DND-41 (cell line): ENCODE data around the gene IDUA.
"Not testable (repeated sequence)": the region's sequence is repeated elsewhere in the genome, so short reads cannot be mapped to it uniquely, and the experiment has no call there.

ENCODE experiments used
- ATAC-seq: fragments of 200-7000 bp; cut with Tn5 transposase; 3 replicates; pipeline ENCODE4 v1.9.1; 2021; ENCODE audit warnings: low read depth; ENCODE audit not compliant: insufficient read depth
- DNase-seq: peaks from one replicate; pipeline ENCODE4 v3.0.0-alpha.2; 2020
- H2AFZ ChIP-seq: 2 replicates; pipeline ENCODE4 v1.6.0; 2012; ENCODE audit warnings: low read depth, low read length
- H3K27ac ChIP-seq: 2 replicates; pipeline ENCODE4 v1.5.1; 2012; ENCODE audit warnings: low read length, inconsistent platforms
- H3K27me3 ChIP-seq: fragments of 200-600 bp; sonication (generic); 2 replicates; pipeline ENCODE4 v1.6.0; 2012; ENCODE audit warnings: low read length, mild to moderate bottlenecking, inconsistent platforms; ENCODE audit not compliant: insufficient read depth, poor library complexity
- H3K36me3 ChIP-seq: 2 replicates; pipeline ENCODE4 v1.5.1; 2012; ENCODE audit warnings: low read length, inconsistent platforms; ENCODE audit not compliant: insufficient read depth
- H3K4me1 ChIP-seq: 2 replicates; pipeline ENCODE4 v1.5.1; 2012; ENCODE audit warnings: mild to moderate bottlenecking, low read length; ENCODE audit not compliant: insufficient read depth
- H3K4me2 ChIP-seq: 2 replicates; pipeline ENCODE4 v1.6.0; 2012; ENCODE audit warnings: mild to moderate bottlenecking, moderate library complexity, low read length, inconsistent platforms; ENCODE audit not compliant: insufficient read depth
- H3K4me3 ChIP-seq, 2 experiments: fragments of 200-600 bp in 1 of 2; shearing (Covaris generic) in 1 of 2; 2 replicates each; pipeline ENCODE4 v1.5.1; 2012 to 2016; ENCODE audit warnings: inconsistent platforms in 2 of 2, low read length in 2 of 2, mild to moderate bottlenecking in 2 of 2, low read depth in 1 of 2, moderate library complexity in 1 of 2
- H3K79me2 ChIP-seq: 2 replicates; pipeline ENCODE4 v1.6.0; 2012; ENCODE audit warnings: low read length, inconsistent platforms; ENCODE audit not compliant: insufficient read depth
- H3K9ac ChIP-seq: 2 replicates; pipeline ENCODE4 v1.6.0; 2012; ENCODE audit warnings: low read depth, mild to moderate bottlenecking, inconsistent platforms, low read length, moderate library complexity
- H3K9me3 ChIP-seq: 2 replicates; pipeline ENCODE4 v1.5.1; 2012; ENCODE audit warnings: low read length, moderate library complexity, mild to moderate bottlenecking, inconsistent platforms; ENCODE audit not compliant: insufficient read depth, severe bottlenecking
- H4K20me1 ChIP-seq: 2 replicates; pipeline ENCODE4 v1.6.0; 2012; ENCODE audit warnings: low read length; ENCODE audit not compliant: insufficient read depth
- CTCF ChIP-seq: IDR thresholded peaks from 2 replicates; pipeline ENCODE4 v1.5.1; 2012; ENCODE audit warnings: borderline replicate concordance, low read length, moderate library complexity, mild to moderate bottlenecking; ENCODE audit not compliant: poor library complexity, severe bottlenecking; ENCODE audit errors: extremely low read depth
- EZH2 ChIP-seq: IDR thresholded peaks from 3 replicates; pipeline ENCODE4 v1.6.1; 2012; ENCODE audit warnings: borderline replicate concordance, low read depth, mild to moderate bottlenecking, moderate library complexity, low read length, inconsistent platforms; ENCODE audit not compliant: severe bottlenecking

The IDUA gene

GRCh38 chr4:986879-987623, at the start of gene IDUA:
IDUA (plus strand) TSS chr4:987044; CDS start chr4:987085, 41 bp downstream.
- peak within 1 kb of the TSS; percentile 67 for H3K27ac ChIP-seq
- peaks cover 30% of the 10 kb centered on the region for H3K36me3 ChIP-seq
- peak within 1 kb of the TSS; percentile 63 for H2AFZ ChIP-seq
- H4K20me1 ChIP-seq: peaks cover 29% of the 10 kb centered on the region
- ATAC-seq: peak; percentile 87
- H3K4me2 ChIP-seq: peak within 1 kb of the TSS; percentile 83
- peak within 1 kb of the TSS; percentile 35 to 61 for H3K4me3 ChIP-seq
- H3K79me2 ChIP-seq: peaks cover 27% of the 10 kb centered on the region
- H3K4me1 ChIP-seq: peaks cover 34% of the 10 kb centered on the region
- H3K27me3 ChIP-seq: no peaks in the 10 kb centered on the region
- no peaks in the 10 kb centered on the region for H3K9me3 ChIP-seq
- DNase-seq: peak; percentile 87
- H3K9ac ChIP-seq: peak within 1 kb of the TSS; percentile 65
- TF ChIP-seq EZH2: no peak
- peak; percentile 73 for TF ChIP-seq CTCF

GRCh38 chr4:939508-939907, 47.3 kb upstream of the IDUA start:
- H3K79me2 ChIP-seq, H3K27me3 ChIP-seq, DNase-seq, H3K4me2 ChIP-seq, H3K4me3 ChIP-seq, H2AFZ ChIP-seq, H3K36me3 ChIP-seq, ATAC-seq, H3K4me1 ChIP-seq, H3K9me3 ChIP-seq, H3K27ac ChIP-seq, H3K9ac ChIP-seq, H4K20me1 ChIP-seq: not testable (repeated sequence)

- ATAC-seq (no peak), DNase-seq (no peak)
- no peak overlapping the region for H3K9ac ChIP-seq
- H3K4me1 ChIP-seq: no peaks in the 10 kb centered on the region
- no peaks in the 10 kb centered on the region for H3K27me3 ChIP-seq
- TF ChIP-seq CTCF (no peak), EZH2 (no peak)
- no peak overlapping the region for H3K4me3 ChIP-seq
- H4K20me1 ChIP-seq: peaks cover 9% of the 10 kb centered on the region
- H3K9me3 ChIP-seq: no peaks in the 10 kb centered on the region
- no peak overlapping the region for H2AFZ ChIP-seq
- H3K4me2 ChIP-seq: no peak overlapping the region
- H3K79me2 ChIP-seq: peaks cover 3% of the 10 kb centered on the region; the same call in 1 of the 2 replicates
- H3K27ac ChIP-seq: no peak overlapping the region
- H3K36me3 ChIP-seq: no peaks in the 10 kb centered on the region
Measured at GRCh38 chr4:945274-946102, 41.4 kb upstream of the IDUA start.

- Histone ChIP-seq H3K4me1 (no peaks in the 10 kb centered on the region), H3K27ac (no peak overlapping the region), H3K4me2 (no peak overlapping the region), H3K9ac (no peak overlapping the region), H3K4me3 (no peak overlapping the region), H3K9me3 (no peaks in the 10 kb centered on the region), H3K27me3 (no peaks in the 10 kb centered on the region), H3K79me2 (peaks cover 3% of the 10 kb centered on the region; the same call in 1 of the 2 replicates), H2AFZ (no peak overlapping the region), H3K36me3 (no peaks in the 10 kb centered on the region), H4K20me1 (peaks cover 9% of the 10 kb centered on the region)
- ATAC-seq (no peak), DNase-seq (no peak)
- no peak for TF ChIP-seq EZH2
- TF ChIP-seq CTCF: no peak
Measured at GRCh38 chr4:946103-946450, 40.8 kb upstream of the IDUA start.
